NAMALWA (cell line): ENCODE results near the gene GABRD.
A peak's percentile ranks its signal among the peaks of the same experiment; 100 is the strongest.

Experiments used
- DNase-seq: peaks from one replicate; pipeline ENCODE4 v3.0.0-alpha.2; 2015; ENCODE audit warnings: low spot score

Gene GABRD

DNA sequence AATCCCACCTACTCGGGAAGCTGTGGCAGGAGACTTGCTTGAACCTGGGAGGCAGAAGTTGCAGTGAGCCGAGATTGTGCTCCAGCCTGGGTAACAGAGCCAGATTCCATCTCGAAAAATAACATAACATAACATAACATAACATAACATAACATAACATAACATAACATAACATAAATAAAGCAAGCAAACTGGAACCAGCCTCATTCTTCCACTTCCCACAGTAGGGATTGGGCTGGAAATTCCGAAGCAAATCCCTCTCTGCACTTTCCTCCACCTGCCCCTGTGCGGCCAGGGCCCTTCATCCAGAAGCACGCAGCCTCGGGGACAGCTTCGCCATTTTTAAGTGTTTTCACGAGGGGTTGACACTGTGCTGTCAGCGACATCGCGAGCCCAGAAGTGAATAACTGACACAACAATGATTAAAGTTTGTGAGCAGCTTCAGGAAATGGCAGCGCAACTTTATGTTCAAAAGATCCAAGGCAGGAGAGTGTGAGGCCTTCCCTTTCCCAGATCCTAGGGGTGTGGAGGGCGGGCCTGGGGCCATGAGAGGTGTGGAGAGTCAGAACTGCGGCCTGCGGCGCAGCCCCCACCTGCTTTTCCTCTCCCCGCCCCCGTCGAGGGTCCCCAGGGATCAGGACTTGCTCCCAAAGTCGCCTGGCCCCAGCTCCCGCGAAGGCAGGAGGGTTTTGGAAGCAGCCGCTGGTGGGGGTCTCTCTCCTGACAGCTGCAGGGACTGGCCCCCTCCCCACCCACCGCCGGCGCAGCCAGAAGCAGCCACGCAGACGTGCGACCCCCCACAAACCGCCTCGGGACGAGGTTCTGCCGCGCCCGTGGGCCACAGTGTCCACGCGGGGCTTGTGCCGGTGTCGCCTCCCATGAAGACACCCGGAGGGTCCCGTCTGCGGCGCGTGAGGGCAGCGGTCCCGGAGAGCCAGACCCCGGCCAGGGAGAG, 651 bp upstream of the GABRD start:
- no peak for DNase-seq

DNA sequence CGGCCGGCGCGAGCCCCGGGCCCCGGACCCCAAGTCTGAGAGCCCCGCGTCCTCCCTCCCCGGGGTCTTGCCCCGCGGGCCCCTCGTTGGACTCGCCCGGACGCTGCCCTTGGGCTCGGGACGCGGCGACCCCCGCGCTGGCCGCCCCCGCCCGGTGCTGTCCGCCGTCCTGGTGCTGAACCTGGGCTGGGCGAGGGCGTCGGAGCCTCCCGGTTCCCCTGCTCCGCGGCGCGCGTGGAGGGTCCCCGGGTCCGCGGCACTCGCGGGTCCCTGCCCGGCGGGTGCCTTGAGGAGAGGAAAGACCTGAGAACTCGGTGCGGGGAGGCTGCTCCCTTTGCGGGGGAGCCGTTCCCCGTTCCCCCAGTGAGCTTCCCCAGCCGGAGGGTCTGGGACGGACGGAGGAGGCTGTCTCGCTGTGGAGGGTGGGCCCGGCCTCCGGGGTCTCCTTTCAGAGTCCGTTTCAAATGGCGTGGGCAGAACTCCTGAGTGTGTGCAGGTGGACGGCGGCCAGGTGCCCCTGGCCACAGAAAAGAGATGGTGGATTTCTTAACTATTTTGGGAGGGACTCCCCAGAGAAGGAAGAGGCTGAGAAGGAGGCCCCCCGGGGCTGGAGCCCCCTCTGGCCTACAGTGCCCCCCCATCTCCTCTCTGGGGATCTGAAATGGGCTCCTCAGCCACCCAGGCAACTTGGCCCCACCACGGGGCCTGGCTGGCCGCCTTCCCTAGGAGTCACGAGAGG, 595 bp downstream of the GABRD start:
- DNase-seq, result no peak

DNA sequence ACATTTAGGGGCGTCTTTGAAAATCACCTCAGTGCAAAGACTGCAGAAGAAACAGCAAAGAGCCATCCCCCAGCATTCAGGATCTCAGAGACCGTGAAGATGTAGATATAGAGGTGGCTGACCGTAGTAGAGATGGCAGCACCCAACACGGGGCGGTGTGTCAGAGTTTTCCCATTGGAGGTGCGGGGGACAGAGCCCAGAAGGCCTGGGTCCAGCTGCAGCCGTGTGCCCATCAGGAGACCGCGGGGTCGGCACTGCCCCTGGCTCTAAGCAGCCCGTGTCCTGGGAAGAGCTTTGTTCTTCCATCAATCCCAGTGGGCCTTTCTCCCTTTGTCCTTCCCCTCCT, 1.1 kb downstream of the GABRD start:
- DNase-seq, result no peak

DNA sequence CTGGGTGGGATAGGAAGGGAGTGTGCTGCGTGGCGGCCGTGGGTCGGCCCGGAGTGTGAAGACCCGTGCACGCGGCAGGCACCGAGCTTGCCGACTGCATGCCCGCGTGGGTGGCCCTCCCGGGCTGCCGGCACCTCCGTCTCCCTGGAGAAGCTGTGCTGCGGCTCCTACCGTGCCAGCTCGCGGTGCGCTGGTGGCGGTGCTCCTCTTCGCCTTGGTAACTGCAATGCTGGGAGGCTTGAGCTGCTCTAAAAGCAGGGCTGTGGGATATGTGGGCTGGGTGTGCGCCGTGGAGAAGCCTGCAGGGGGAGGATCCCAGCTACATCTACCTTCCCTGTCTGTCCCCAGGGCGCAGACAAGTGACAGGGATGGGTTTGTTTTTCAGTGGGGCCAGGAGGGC, 2.4 kb downstream of the GABRD start:
- no peak for DNase-seq

DNA sequence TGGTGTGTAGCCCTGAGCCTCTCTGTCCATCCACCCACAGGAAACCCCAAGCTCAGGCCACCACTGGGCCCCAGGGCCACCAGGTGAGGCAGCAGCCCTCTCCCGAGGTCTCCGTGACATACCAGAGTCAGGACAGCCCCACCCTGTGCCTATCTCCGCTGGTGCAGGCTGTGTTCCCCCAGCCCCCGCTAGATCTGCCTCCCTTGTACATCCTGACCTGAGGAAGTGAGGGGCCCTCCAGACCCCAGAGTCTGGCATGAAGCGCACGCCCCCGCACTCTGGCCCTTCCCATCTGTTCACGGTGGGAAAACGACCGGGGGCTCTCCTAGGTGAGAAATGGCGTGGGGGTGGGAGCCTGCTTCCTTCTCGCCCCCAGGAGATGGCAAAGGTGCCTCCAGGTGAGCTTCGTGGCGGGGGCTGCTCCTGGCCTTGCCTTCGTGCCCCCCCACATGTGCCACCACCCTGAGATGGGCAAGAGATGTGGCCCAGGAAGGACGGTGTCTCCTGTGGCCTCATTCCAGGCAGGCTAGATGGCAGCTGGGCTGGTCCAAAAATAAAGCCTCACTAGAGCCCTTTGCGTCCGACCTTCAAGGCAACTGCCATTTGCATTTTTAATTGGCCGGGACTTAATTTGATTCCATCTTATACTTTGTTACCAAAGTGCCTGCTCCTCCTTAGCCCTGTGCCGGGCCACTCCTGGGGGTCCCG, 3.1 kb downstream of the GABRD start:
- no peak for DNase-seq

DNA sequence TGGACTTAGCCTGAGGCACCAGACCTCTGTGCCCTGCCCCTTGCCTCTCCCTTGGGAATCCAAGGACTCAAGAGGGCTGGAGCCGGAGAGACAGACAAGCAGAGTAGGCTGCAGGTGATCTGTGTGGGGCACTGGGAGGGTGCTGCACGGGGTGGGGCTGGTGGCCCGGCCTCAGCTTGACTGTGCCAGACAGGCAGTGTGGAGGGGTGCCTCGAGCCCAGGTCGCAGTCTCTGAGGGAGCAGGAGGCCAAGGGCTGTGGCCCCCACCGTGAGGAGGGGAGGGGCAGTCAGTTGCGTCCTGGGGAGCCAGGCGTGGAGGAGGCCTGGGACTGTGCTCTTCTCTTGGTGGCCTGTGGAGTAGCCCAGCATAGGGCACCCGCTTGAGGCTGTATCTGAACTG, 4.0 kb downstream of the GABRD start:
- no peak for DNase-seq

DNA sequence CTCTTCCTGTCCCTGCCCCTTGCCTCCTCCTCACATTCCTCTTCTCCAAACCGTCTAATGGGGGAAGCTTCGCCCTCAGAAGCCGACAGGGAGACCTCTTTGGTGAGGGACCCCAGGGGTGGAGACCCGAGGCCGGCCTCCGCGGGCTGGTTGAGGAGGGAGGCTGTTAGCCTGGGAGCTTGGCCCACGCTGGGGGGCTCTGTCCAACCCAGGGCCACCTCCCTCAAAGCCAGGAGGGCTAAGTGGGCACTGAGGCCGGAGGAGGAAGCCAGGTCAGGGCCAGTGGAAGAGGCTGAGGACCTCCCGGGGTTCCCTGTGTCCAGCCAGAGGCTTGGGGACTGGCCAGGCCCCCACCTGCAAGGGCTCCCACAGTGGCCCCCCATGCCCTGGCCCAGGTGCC, 5.3 kb downstream of the GABRD start:
- DNase-seq, result no peak

DNA sequence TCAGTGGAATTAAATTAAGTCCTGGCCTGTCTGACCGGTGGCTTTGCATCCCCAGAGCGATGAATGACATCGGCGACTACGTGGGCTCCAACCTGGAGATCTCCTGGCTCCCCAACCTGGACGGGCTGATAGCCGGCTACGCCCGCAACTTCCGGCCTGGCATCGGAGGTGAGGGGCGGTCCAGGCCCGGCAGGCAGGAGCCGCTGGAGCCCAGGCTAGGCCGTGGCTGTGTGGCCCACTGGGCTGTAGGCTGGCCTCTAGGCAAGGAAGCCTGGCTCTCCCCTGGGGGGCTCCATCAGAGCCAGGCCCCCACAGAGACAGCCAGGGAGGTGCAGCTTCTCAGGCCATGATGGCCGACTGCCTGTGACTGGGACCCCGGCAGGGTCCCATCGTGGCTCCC, 5.7 kb downstream of the GABRD start:
- DNase-seq, result no peak

DNA sequence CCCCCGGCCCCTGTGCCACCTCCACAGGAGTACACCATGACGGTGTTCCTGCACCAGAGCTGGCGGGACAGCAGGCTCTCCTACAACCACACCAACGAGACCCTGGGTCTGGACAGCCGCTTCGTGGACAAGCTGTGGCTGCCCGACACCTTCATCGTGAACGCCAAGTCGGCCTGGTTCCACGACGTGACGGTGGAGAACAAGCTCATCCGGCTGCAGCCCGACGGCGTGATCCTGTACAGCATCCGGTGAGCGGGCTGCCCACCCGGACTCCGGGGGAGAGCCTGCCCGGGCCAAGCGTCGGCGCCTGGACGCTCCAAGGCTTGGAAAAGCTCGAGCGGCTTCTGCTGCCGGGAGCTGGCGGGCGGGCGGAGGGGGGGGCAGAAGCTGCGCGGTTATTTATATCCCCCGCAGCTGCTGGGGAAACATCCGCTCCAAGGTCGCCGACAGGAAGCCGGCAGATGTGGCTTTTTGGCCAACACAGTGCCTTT, 6.4 kb downstream of the GABRD start:
- no peak for DNase-seq

DNA sequence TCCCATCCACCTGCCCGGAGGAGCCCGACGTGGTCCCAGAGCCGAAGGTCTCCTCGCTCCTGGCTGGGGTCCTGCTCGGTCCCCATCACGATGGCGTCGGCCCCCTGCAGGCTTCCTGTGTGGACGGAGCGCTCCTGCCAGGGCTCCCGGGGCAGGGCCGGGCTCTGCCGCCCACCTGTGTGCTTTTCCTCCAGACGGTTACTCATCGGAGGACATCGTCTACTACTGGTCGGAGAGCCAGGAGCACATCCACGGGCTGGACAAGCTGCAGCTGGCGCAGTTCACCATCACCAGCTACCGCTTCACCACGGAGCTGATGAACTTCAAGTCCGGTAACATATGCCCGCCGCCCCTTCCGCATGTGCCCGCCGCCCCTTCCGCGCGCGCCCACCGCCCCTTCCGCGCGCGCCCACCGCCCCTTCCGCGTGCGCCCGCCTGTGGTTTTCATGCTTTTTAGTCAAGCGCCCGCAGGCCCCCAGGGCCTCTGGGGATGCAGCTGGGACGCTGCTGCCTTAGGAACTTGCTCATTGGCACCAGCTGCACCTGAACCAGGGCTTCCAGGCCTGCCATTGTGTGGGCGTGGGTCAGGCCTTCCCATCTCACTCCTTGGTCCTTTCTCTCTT, 8.9 kb downstream of the GABRD start:
- no peak for DNase-seq

DNA sequence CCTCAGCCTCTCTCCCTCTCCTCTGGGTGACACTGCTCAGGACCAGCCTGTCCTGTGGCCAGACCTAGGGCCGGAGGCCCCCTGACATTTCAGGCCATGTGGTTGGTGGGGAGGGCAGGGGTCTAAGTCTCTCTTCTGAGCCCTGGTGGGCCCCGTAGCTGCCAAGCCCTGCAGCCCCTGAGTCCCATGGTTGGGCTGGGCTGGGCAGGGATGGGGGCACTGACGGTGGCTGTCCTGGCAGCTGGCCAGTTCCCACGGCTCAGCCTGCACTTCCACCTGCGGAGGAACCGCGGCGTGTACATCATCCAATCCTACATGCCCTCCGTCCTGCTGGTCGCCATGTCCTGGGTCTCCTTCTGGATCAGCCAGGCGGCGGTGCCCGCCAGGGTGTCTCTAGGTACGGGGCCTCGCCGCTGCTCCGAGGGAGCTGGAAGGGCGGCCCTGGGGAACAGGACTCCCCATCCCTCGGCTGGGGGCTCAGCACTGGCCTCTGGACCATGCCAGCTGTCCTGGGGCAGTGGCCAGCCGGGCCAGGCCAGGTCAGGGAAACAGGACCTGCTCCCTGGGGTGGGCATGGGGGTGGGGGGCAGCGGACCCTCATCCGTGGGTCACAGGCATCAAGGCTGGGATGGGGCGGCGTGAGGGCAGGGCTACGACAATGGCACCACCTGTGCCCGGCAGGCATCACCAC, 9.9 kb downstream of the GABRD start:
- no peak for DNase-seq

DNA sequence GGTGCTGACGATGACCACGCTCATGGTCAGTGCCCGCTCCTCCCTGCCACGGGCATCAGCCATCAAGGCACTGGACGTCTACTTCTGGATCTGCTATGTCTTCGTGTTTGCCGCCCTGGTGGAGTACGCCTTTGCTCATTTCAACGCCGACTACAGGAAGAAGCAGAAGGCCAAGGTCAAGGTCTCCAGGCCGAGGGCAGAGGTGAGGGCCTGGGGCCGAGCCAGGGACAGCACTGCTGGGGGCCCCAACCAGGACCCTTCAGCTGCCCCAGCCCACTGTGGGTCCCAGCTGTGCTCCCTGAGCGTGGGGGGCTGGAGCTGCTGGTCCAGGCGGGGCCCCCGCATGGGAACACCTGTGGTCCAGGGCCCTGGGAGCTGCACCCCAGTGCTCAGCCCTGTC, 10.4 kb downstream of the GABRD start:
- no peak for DNase-seq

DNA sequence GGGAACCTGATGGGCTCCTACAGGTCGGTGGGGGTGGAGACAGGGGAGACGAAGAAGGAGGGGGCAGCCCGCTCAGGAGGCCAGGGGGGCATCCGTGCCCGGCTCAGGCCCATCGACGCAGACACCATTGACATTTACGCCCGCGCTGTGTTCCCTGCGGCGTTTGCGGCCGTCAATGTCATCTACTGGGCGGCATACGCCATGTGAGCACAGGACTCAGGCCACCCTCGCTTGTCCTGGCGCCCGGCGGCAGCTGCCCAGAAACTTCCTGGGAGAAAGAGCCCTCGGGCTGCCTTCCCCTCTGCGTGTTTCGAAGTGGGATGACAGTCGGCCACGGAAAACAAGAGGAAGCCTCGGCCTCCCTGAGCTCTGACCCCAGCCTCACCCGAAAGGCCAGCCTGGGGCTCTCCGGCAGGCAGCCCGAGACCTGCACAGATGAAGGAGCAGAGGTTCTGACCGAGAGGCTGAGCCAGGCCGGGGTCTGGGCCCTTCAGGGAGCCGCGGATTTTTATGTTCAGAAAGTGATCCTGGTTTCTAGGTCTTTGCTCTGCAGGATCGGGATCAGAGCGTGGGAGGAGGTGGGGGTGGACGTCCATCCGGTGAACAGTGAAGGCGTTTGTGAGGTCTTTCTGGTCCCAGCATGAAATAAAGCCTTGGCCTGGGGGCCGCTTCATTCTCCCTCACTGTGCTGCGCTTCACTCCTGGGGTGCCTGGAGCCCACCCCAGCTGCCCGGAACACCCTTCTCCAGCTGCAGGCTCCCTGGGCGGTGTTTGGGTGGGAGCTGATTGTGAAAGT, 11.1 kb downstream of the GABRD start:
- no peak for DNase-seq

DNA sequence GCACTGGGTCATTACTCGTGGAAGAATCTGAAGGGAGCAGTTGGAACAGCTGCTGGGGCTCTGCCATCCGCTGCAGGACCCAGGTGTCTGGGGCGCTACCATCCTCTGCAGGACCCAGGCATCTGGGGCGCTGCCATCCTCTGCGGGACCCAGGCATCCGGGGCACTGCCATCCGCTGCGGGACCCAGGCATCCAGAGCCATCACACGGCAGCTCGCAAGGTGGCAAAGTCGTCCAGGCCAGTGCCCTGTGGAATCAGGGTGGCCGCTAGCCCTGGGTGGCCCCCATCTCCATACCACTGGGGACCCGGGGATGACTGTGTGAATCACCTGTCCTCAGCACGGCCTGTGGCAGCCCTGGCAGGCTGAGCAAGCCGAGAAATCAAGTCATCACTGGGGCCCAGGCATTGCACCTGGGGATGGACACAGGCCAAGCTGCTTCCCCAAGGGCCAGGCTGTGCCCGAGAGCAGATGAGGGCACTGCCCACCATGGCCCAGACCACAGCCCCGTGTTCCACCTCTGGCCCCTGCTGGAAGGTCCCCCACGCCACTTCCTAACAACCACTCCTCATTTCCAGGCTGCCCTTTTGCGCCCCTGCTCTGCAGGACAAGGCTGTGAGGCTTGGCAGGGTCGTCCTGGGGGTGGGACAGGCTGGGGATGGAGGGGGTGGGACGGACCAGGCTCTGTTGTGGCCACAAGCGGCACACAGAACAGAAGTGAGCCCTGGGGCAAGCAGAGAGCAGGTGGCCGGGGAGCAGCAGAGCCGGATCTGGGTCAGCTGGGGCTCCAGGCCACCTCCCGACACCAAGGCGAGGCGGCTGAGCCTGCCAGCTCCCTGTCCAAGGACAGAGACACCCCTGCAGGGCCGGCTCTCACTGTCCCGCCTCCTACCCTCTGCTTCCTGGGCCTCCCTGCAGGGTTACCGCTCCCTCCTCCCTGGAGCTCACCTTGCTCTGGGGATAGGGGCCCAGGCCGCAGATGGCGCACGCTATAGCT, 12.7 kb downstream of the GABRD start:
- no peak for DNase-seq

DNA sequence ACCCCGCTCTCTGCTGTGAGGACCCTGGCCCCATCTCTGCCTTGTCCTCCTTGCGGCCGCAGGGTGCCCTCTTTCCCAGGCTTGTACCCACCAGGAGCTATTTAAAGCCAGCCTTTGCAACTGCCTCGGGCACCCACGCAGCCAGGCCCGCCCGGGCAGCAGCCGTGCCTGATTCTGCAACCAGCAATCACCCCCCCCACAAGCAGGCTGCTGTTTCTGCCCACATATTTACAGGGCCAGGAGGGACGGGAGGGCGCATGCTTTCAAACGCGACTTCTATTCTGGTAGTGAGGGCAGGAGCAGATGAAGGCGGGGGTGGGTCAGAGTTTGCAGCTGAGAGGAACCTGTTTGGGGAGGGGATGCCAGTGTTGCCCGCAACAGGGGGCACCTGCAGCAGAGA, 13.6 kb downstream of the GABRD start:
- DNase-seq, result no peak

DNA sequence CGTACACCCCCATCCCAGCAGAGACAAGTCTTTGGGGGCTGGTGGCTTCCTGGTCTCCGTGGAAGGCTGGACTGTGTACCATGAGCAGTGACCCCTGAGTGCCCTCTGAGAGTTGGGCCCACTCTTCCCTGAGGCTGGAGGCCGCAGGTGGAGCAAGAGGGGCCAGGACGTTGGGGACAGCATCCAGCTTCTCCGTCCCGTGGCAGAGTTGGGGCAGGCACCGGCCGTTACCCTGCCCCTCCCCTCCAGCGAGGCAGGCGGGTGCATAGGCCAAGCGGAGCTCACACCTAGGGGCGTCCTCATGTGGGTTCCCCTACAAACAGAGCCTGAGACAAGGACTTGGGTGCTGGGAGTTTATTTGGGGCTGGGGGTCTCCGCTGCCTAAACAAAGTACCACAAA, 14.0 kb downstream of the GABRD start:
- DNase-seq, result no peak

DNA sequence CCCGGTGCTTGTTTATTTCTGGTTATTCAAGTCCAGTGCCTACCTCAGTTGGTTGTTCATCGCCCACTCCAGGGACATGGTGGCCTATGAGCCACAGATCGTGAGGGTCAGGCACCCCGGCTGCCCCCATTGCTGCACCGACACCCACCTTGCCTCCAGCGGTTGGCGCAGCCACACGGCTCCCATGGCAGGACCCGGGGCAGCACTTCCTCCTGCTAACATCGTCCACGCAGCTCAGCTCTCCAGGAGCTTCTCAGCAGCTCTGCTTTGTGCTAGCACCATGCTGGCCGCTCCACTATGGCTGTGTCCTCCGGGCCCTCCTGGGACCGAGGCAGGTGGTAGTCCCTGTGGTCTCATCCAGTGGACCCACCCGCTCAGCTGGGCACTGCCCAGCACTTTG, 17.1 kb downstream of the GABRD start:
- DNase-seq, result no peak

DNA sequence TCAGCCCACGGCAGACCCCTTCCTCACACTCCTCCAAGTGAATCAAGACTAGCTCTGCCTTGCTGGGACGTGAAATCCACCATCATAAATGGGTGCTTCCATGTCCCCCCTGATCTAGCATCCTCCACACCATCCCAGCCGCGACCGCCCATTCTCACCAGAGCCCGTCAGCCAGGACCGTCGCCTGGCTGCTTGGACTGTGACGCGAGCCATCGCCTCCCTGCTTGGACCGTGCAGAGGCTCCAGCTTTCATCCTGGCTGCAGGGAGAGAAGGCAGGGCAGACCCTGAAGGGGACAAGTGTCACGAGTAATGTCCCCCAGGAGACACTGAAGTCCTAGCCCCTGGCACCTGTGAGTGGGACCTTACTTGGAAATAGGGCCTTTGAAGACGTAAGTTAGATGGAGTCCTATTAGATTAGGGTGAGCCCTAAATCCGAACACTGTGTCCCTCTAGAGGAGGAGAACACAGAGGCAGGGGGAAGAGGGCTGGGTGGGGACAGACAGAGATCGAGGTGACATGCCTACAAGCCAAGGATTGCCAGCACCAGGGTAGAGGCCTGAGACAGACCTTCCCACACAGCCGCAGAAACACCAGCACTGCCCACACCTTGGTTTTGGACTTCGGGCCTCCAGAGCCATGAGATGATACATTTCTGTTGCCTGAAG, 18.3 kb downstream of the GABRD start:
- peak; percentile 60 for DNase-seq

DNA sequence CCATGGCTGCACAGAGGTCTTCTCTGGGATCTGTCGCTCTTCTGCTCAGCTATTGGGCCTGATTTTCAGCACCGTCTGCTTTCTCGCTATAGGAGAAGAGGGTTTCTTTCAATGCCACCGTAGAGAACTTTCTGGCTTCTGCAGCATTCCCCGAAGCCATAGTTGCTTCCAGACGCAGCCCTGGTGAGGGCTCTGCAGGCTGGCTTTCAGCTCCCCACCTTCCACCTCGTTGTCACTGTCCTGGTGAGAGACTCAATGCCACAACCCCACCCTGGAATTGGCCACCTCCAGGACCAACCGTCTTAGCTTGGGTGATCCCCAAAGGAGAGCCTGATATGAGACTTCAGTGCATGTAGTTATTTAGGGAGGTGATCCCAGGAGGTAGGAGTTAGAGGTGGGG, 19.1 kb downstream of the GABRD start:
- no peak for DNase-seq
